Fibroblast of skin of right biceps (primary cell): ENCODE results near the gene MEOX1.
A peak's percentile ranks its signal among the peaks of the same experiment; 100 is the strongest.

ENCODE experiments used
- DNase-seq: peaks from one replicate; pipeline ENCODE4 v3.0.0-alpha.2; 2013

The MEOX1 gene

GRCh38 chr17:43652124-43652480 lies 9.6 kb downstream of the MEOX1 start:
- no peak for DNase-seq

DNA sequence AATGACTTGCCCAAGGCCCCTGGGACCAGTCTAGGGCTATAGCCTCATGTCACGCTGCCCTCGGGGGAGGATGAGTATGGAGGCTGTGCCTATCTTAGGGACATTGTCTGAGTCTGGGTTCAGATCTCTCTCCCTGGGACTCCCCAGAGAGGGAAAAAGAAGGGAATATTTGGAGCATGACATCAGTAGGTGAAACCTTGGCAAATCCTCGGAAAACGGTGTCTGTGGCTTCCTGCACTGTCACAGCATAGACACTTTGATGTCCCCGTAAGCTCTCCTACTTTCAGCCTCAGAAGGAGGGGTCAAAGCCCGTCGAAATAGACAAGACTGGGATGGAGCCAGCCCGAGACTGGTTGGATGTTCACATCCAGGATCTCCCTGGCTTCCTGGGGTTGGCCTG lies 11.3 kb downstream of the MEOX1 start:
- no peak for DNase-seq

- DNase-seq = no peak
Observed at GRCh38 chr17:43648916-43649315, 12.8 kb downstream of the MEOX1 start.

- DNase-seq = peak; percentile 40
Observed at GRCh38 chr17:43645765-43646481, 15.8 kb downstream of the MEOX1 start.

DNA sequence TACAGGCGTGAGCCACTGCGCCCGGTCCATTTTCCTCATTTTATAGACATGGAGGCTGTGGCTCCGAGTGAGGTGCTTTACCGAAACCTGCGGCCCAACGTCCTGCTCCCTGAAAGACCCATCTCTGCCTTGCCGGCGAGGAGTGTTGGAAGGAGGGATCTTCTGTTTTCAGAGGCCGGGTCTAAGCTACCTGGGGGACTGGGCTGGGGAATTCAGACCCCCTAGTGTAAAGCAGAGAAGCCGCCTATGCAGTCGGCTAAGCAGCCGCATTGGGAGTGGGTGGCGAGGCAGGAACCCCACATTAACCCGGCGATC lies 16.3 kb downstream of the MEOX1 start:
- no peak for DNase-seq

- no peak for DNase-seq
Observed at GRCh38 chr17:43644081-43644480, 17.6 kb downstream of the MEOX1 start.

GRCh38 chr17:43641416-43641815 lies 20.3 kb downstream of the MEOX1 start:
- no peak for DNase-seq

DNA sequence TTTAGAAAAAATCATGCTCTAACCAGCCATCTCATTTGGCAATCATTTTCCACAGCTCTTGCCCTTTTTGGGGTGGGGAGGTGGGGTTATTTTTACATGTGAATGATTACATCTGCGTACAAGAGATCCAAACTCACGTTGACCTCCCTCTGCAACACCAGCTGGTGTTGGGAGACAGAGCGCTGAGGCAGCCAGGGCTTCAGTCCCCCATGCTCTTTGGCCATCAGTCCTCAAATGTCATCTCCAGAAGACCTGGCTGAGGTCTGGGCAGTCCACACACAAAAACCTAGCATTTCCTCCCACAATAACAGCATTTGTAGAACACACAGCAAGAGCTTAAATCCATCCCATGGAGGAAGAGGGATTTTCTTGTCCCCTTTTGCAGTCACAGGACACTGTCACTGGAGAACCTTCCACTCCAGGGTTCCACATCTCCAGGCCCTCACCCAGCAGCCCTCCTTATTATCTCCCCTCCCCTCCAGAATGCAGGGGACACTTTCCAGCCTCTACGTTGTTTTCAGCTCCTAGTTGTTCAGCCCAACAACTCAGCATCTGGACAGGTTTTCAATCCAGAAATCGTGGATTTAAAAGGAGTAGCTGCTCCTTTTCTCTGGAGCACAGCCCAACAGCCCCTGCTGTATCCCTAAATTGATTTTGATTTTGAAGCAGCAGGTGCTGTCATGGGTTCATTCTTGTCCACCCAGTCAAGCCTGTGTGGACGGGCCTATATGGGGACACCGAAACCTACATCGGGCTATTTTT lies 21.1 kb downstream of the MEOX1 start:
- DNase-seq = no peak

- DNase-seq = no peak
Observed at GRCh38 chr17:43637563-43638323, 24.0 kb downstream of the MEOX1 start.

DNA sequence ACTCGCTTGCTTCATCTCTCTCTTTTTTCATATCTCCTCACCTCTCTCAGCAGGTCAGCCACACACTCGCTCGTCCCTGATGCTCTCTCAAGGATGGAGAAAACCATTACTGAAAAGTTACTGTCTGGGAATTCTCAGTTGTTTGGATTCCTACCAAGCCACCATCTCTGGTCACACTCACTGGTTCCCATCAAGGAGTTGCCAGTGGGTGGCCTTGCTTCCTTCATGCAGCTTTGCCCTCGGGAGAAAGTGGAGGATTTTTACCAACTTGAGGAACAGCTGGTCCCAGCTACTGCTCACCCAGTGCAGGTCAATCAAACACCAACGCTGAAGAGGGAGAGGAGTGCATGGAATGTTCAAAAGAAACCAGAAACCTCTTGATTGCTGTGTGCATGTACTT lies 25.3 kb downstream of the MEOX1 start:
- DNase-seq = no peak

DNA sequence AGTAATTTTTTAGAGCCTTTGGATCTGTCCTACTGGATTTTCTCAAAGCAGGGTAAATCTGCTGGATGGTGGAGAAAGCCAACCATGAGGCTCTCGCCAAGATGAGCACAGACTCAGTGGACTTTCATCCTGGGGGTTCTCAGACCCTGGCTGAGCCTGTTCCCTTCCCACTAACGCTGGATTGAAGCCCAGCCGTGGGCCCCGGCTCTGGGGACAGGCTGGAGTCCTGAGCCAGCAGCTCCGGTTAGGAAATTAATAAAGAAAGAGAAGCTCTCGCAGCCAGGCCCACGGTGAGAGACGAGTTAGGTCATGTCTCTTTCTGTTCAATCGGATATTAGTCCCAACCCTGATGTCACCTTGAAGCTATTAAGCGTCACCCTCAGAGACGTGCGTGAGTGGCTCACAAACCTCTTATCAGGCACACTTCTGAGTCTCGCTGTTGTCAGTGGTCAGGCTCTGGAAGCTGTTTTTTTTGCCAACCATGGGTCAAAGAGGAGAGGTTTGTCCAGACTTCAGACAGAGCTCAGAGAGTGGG lies 27.1 kb downstream of the MEOX1 start:
- peak; percentile 16 for DNase-seq

DNA sequence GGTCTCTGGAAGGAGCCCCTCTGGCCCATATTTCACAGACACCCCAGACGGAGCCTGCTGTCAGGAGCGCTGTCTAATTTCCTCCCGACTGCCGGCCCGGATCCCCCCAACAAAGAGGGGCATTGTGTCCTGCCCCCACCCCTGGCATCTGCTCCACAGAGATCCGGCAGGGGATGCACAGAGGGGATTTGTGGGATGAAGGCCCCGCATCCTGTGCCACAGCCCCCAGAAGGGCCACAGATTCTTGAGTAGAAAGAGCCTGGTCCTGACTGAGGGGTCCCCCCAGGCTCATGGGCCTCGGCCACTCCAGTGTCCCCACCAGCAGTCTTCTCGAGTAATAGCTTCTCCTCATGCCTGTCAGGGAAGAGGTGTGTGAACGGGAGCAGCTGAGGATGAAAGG lies 29.5 kb downstream of the MEOX1 start:
- DNase-seq = no peak

- peak; percentile 29 for DNase-seq
Observed at GRCh38 chr17:43631429-43631828, 30.3 kb downstream of the MEOX1 start.

DNA sequence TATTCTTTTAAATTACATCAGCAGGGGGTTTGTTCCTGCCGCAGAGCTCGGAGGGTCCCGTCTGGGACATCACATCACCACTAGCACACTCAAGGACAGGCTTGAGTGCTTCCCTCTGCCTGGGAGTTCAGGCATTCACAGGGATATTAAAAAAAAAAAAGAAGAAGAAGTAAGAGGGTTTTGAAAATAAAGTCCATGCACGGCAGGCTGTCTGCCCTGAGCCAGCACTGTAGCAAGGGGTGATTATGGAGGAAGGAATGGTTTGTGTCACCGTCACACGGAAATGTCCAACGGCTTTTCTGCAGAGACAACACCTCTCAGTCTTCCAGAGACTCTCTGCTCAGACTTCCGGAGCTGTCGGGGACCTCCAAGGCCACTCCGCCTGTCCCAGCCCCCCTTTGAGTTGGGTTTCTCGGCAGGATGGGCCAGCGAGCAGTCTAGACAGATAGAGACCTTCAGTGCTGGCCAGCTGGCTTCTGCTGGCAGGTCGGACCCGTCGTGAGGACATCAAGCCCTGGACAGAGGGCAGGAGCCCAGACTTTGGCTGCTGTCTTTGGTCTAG lies 33.6 kb downstream of the MEOX1 start:
- no peak for DNase-seq

- DNase-seq = no peak
Observed at GRCh38 chr17:43627653-43628052, 34.1 kb downstream of the MEOX1 start.

- DNase-seq = no peak
Observed at GRCh38 chr17:43626023-43626422, 35.7 kb downstream of the MEOX1 start.

GRCh38 chr17:43625606-43626005 lies 36.1 kb downstream of the MEOX1 start:
- DNase-seq = no peak

DNA sequence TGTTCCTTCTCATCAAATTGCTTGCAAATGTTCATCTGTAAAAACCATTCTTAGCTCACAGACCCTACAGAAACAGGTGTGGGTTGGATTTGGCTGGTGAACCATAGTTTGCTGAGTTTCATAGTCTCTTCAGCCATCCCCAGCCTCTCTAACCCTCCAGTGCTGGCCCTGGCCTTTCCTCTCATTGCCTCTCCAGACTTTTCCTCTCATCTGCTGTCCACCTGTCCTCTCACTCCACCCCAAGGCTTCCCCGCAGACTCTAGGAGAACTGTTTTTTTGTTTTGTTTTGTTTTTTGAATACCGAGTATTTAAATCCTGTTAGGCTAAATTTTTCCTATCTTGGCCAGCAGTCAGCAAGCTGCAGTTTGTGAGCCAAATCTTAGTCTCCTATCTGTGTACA lies 41.1 kb downstream of the MEOX1 start:
- no peak for DNase-seq

GRCh38 chr17:43620147-43620546 lies 41.6 kb downstream of the MEOX1 start:
- DNase-seq = no peak

DNA sequence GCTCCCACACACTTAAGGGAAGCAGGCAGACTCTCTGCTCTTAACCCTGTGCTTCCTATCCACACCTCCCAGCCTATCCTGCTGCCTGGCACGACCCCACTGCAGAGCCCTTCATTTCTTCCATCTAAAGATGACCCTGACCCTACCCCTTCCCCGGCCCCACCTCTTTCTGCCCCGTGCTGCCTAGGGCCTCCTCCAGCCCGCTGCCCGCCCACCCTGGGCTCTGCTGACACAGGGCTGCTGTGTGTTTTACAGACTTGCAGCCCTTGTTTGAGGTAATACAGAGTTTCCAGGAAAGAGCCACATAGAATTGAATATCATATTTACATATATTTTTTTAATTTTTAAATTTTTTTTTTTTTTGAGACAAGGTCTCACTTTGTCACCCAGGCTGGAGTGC lies 42.0 kb downstream of the MEOX1 start:
- DNase-seq = no peak

DNA sequence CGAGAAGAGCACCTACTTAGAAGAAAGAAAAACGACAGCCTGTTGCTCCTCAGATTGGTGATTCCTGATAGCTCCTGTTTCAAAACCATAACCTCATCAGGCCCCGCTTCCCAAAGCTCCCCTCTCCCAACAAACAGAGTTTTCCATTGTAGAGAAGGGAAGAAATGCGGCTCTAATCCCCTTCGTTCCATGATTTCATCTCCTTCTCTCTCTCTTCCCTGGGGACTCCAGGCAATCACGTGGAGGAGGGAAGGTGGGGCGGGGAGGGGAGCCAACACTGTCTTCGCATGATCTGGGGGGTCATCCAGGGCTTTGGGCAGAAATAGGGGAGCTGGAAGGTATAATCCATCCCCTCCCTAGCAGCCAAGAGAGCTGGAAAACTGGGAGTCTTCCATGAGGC lies 43.4 kb downstream of the MEOX1 start:
- no peak for DNase-seq

GRCh38 chr17:43616852-43617251 lies 44.9 kb downstream of the MEOX1 start:
- no peak for DNase-seq

- DNase-seq = no peak
Observed at GRCh38 chr17:43616421-43616820, 45.3 kb downstream of the MEOX1 start.

- no peak for DNase-seq
Observed at GRCh38 chr17:43616029-43616351, 45.7 kb downstream of the MEOX1 start.
